ENCODE data around the gene SPTBN2. TPM values are rescaled to one million over a fixed set of nuclear protein-coding genes. Genes with fewer than 3 reads are reported as not detected.

The SPTBN2 gene
- total RNA-seq: 14.4 and 48.3 TPM in 2 replicates

GRCh38 chr11:66728693-66729385 is at the start of gene SPTBN2:
Gene SPTBN2, minus strand, starts transcription at chr11:66729216. Its CDS starts 7,976 bp downstream, at chr11:66721240.

GRCh38 chr11:66677599-66678375 is 51.2 kb downstream of the SPTBN2 start, which contains the start of gene RBM4B:
Gene RBM4B, minus strand, starts transcription at chr11:66677887. Its CDS starts 808 bp downstream, at chr11:66677079.

GRCh38 chr11:66638177-66639065 is 90.6 kb downstream of the SPTBN2 start, which contains the start of gene RBM4:
Gene RBM4, plus strand, starts transcription at chr11:66638703. Its CDS starts 1,009 bp downstream, at chr11:66639712.

Other genes starting within 250 kb of the SPTBN2 start
- gene DPP3, start 248.8 kb downstream of the SPTBN2 start, total RNA-seq: 52.9 and 65.8 TPM in 2 replicates
- 12.5 and 26.4 TPM in 2 replicates for gene BBS1, start 218.6 kb downstream of the SPTBN2 start, total RNA-seq
- gene ZDHHC24, start 183.2 kb downstream of the SPTBN2 start, total RNA-seq: 8.9 and 17.6 TPM in 2 replicates
- gene ACTN3, start 182.3 kb downstream of the SPTBN2 start, total RNA-seq: under 0.01 and 0.06 TPM in 2 replicates
- 16.7 and 31.8 TPM in 2 replicates for gene CTSF, start 160.6 kb downstream of the SPTBN2 start, total RNA-seq
- under 0.01 and 0.13 TPM in 2 replicates for gene CCDC87, start 136.2 kb downstream of the SPTBN2 start, total RNA-seq
- 28.1 and 29.3 TPM in 2 replicates for gene CCS, start 136.0 kb downstream of the SPTBN2 start, total RNA-seq
- gene RBM14, start 112.6 kb downstream of the SPTBN2 start, total RNA-seq: 19.6 and 34.4 TPM in 2 replicates
- gene RBM4, start 90.5 kb downstream of the SPTBN2 start, total RNA-seq: 102 and 182 TPM in 2 replicates
- gene RBM4B, start 51.3 kb downstream of the SPTBN2 start, total RNA-seq: 13.1 and 32.1 TPM in 2 replicates
- gene RCE1, start 114.2 kb upstream of the SPTBN2 start, total RNA-seq: 13.1 and 16.9 TPM in 2 replicates
- gene LRFN4, start 127.8 kb upstream of the SPTBN2 start, total RNA-seq: 12.8 and 16.3 TPM in 2 replicates
- gene PC, start 229.2 kb upstream of the SPTBN2 start, total RNA-seq: 7.3 and 12.5 TPM in 2 replicates
- not detected in 2 replicates for gene C11orf86, start 246.1 kb upstream of the SPTBN2 start, total RNA-seq